Measurements from ENCODE around the gene ADAMTS17.

DNA sequence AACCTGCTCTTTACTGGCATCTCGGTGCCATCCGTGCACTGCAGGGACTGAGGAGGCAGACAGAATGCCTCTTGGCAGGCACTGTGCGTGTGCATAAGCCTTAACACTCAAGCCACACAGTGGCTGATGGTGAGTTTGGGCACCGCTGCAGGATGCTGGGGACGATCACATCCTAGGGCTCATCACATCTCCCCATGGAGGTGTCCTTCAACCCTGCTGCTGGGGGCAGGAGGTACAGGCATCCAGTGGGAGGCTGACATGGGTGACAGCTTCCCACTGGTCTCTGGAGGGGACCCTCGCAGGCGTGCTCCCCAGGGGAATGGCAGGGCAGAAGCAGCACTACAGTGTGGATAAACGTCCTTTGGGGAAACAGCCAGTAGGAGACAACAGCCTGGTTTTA is 190.9 kb downstream of the ADAMTS17 start:
- TF ChIP-seq, protein P1, sequence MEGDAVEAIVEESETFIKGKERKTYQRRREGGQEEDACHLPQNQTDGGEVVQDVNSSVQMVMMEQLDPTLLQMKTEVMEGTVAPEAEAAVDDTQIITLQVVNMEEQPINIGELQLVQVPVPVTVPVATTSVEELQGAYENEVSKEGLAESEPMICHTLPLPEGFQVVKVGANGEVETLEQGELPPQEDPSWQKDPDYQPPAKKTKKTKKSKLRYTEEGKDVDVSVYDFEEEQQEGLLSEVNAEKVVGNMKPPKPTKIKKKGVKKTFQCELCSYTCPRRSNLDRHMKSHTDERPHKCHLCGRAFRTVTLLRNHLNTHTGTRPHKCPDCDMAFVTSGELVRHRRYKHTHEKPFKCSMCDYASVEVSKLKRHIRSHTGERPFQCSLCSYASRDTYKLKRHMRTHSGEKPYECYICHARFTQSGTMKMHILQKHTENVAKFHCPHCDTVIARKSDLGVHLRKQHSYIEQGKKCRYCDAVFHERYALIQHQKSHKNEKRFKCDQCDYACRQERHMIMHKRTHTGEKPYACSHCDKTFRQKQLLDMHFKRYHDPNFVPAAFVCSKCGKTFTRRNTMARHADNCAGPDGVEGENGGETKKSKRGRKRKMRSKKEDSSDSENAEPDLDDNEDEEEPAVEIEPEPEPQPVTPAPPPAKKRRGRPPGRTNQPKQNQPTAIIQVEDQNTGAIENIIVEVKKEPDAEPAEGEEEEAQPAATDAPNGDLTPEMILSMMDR (IDR thresholded peaks at IDR 0.05; ENCODE audit: low read depth, low read length), result no peak
- TF ChIP-seq POLR2A (IDR thresholded peaks at IDR 0.05; ENCODE audit: extremely low read depth, insufficient read length), result no peak
- TF ChIP-seq MYC (IDR thresholded peaks at IDR 0.05; ENCODE audit: low read depth, low read length), result no peak
- TF ChIP-seq, protein P2, sequence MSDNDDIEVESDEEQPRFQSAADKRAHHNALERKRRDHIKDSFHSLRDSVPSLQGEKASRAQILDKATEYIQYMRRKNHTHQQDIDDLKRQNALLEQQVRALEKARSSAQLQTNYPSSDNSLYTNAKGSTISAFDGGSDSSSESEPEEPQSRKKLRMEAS (IDR thresholded peaks at IDR 0.05; ENCODE audit: low read depth, low read length), result no peak
